B cell (primary cell): Measurements from ENCODE around the gene RNF150.

Source experiments
- CTCF ChIP-seq: fragments of 200-600 bp; IDR thresholded peaks from one replicate; pipeline ENCODE4 v1.8.0; 2022; ENCODE audit warnings: antibody characterized with exemption, mild to moderate bottlenecking
- EZH2 ChIP-seq: IDR thresholded peaks from 2 replicates; pipeline ENCODE4 v1.6.1; 2012; ENCODE audit warnings: borderline replicate concordance, low read depth, mild to moderate bottlenecking, moderate library complexity, low read length; ENCODE audit not compliant: insufficient read depth, poor library complexity, severe bottlenecking

- TF ChIP-seq CTCF (no peak), EZH2 (no peak)
These were observed 259.2 kb downstream of the RNF150 start for GRCh38 chr4:140874056-140874455.
